HG03097 (cell line): Measurements from ENCODE around the gene INSR.

ENCODE experiments used
- ATAC-seq: cut with Tn5 transposase; IDR thresholded peaks from one replicate; pipeline ENCODE4 v1.9.1; 2021; ENCODE audit not compliant: unreplicated experiment, low FRiP score

Gene INSR

DNA sequence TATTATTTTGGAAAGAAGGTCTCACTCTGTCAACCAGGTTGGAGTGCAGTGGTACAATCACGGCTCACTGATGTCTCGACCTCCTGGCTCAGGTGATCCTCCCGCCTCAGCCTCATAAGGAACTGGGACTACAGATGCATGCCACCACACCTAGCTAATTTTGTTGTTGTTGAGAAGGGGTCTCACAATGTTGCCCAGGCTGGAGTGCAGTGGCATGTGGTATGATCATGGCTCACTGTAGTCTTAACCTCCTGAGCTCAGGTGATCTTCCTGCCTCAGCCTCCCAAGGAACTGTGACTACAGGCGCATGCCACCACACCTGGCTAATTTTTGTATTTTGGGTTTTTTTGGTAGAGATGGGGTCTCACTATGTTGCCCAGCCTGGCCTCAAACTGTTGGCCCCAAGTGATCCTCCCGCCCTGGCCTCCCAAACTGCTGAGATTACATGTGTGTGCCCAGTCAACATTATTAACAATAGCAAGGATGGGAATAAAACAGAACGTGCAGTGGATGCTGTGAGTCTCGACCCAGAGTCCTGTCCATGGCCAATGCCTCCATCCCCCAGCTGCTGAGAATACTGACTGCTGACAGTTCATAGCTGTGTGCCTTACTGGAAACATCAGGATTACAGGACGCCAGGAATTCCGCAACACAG is 230.3 kb downstream of the INSR start:
- ATAC-seq: no peak

DNA sequence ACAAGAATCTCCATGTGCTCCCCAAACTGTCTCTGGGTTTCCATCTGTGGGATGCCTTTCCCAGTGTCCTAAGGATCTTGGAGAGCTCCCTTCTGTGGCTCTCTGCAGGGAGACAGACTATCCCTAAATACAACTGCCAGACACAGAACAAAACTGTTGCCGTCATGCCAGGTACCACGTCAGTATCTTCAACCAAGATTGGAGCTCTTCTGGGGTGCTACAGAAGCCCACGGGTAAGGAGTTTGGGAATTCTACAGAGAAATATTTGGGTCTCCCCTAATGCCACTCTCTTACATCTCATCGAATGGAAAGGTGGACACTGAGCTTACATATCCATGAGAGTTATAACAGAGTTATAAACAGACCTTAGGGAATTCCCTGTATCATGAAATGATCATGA is 230.9 kb downstream of the INSR start:
- ATAC-seq: no peak
